Cardiac fibroblast (primary cell): Measurements from ENCODE around the gene ZCCHC7.

ENCODE experiments used
- DNase-seq, 2 donors: peaks; one replicate each; pipeline versions ENCODE4 v3.0.0 to v3.0.0-alpha.2; 2010; ENCODE audit warnings: low read depth in 2 of 2
- H3K4me3 ChIP-seq, 2 donors: replicated peaks in 1 of 2; 1 replicate in 1 of 2; 2 replicates in 1 of 2; pipeline ENCODE4 v1.5.1; 2011; ENCODE audit warnings: low read depth in 2 of 2, low read length in 2 of 2, mild to moderate bottlenecking in 2 of 2, moderate library complexity in 1 of 2
- CTCF ChIP-seq: IDR thresholded peaks from one replicate; pipeline ENCODE4 v1.5.1; 2011; ENCODE audit warnings: low read depth, mild to moderate bottlenecking, low read length, inconsistent platforms

Gene ZCCHC7

DNA sequence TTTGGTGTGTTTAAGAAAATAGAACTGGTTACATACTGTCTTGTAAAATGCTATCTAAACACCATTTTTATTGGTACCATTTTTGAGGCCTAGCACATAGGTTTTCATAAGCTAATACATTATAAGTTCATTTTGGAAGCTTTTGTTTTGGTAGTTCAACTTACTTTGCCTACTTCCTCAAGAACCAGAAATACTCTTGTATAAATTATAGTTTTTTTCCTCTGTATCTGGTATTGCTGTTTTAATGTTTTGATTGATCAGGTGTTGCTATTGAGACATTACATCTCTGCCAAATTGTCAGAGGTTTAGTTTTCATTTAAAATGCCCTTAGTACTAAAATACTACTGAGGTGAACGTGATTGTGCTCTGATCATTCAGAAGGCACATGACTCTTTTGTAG is 211.5 kb downstream of the ZCCHC7 start:
- H3K4me3 ChIP-seq, result no peak overlapping the region
- no peak for DNase-seq
- TF ChIP-seq CTCF, result no peak

DNA sequence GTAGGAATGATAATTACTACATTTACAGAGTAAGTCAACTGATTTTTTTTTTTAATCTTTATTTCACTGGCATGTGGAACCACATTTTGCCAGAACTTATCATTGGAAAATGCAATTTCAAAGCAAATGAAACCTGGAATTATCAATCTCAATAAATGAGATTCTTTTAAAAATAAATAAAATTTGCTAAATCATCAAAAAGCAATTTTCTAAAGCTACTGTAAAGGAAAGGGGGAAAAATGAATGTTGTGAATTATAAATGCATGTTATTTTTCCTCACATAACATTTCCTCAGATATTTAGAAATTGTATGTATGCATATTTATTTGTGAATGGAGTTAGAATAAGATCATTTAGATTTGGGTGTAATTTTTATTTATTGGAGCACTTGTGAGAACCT is 212.2 kb downstream of the ZCCHC7 start:
- TF ChIP-seq CTCF, result no peak
- no peak for DNase-seq
- H3K4me3 ChIP-seq, result no peak overlapping the region

DNA sequence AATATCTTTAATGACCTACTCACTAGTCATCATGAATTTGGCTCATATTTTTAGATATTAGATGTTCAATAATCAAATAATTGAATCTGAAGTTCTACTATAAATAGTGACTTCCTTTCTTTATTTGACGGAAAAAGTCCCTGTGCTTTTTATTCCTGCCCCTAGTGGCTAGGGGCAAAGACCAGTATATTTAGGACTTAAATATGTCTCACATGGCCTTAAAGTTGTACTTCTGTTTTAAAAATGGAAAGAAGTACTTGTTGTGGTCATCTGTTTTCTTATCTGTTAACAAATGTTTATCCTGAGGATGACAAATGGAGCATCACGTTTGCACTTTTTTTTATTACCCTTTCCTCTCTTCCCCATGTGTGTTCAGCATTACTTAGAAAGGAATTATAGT is 212.9 kb downstream of the ZCCHC7 start:
- H3K4me3 ChIP-seq, result no peak overlapping the region
- TF ChIP-seq CTCF, result peak; percentile 8
- peak in 1 of 2 donors; percentile 6 for DNase-seq

- no peak for TF ChIP-seq CTCF
- no peak overlapping the region for H3K4me3 ChIP-seq
- no peak for DNase-seq
These were observed 214.9 kb downstream of the ZCCHC7 start for GRCh38 chr9:37335238-37335637.

DNA sequence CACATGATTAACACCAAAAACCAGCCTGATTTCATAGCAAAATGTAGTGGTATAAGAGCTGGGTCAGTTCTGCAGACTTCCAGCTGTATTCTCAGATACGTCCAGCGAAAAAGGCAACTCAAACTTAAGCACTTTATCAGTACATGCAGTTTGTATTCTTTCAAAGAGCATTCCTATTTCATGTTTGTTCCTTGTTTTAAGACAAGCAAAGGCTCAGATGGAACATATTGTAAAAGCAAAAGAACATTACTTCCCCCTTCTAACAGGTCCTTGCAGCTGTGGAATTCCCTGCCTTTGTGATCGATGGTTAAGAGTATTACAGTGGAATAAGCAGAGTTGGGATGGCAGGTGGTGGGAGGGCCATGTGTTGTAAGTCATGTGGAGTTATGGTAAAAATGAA is 215.8 kb downstream of the ZCCHC7 start:
- TF ChIP-seq CTCF, result no peak
- H3K4me3 ChIP-seq, result no peak overlapping the region
- DNase-seq, result no peak

DNA sequence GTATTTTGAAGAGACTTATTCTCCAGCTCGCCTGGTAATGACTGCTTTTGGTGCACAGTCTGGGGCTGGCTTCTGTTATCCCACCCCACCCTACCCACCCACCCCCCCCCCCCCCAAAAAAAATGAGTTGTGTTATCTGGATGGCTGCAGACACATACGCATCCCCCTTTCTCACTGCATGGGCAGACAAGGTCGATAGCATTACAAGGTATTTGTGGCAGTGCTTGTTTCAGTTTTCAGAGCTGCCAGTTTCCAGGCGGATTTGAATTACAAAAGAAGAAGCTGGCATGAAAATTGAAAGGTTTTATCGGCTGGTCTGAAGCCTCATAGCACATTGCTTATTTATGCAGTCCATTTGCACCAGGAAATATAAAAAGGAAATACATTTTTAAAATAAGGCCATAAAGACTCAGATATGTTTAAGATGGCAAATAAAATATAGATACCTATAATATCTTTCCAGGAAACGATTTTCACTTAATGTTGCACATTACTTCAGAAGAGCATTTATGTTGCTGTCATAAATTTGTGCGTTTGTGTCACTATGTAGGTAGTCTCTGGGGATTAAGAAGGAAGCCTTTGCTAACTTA is 217.0 kb downstream of the ZCCHC7 start:
- no peak for TF ChIP-seq CTCF
- no peak overlapping the region for H3K4me3 ChIP-seq
- no peak for DNase-seq

- TF ChIP-seq CTCF, result no peak
- no peak overlapping the region for H3K4me3 ChIP-seq
- no peak for DNase-seq
These were observed 217.8 kb downstream of the ZCCHC7 start for GRCh38 chr9:37338218-37338617.
